AG09309 (cell line): Measurements from ENCODE around the gene STX8.

Experiments used
- DNase-seq: peaks from one replicate; pipeline ENCODE4 v3.0.0-alpha.2; 2010; ENCODE audit warnings: low read depth
- H3K4me3 ChIP-seq: 2 replicates; pipeline ENCODE4 v1.5.1; 2011; ENCODE audit warnings: mild to moderate bottlenecking, low read depth, low read length, moderate library complexity; ENCODE audit not compliant: control insufficient read depth
- CTCF ChIP-seq: IDR thresholded peaks from 2 replicates; pipeline ENCODE4 v1.5.1; 2011; ENCODE audit warnings: mild to moderate bottlenecking, low read depth, low read length, inconsistent platforms; ENCODE audit not compliant: insufficient read depth, control insufficient read depth; ENCODE audit errors: missing control alignments

STX8 gene

GRCh38 chr17:9402590-9403199 lies 172.9 kb downstream of the STX8 start:
- no peak for DNase-seq
- peak; percentile 52 for TF ChIP-seq CTCF
- H3K4me3 ChIP-seq: no peak overlapping the region

GRCh38 chr17:9401434-9401833 lies 174.2 kb downstream of the STX8 start:
- H3K4me3 ChIP-seq: no peak overlapping the region
- peak; percentile 14 for DNase-seq
- TF ChIP-seq CTCF: no peak

- peak; percentile 86 for DNase-seq
- no peak overlapping the region for H3K4me3 ChIP-seq
- TF ChIP-seq CTCF: no peak
Observed at GRCh38 chr17:9389111-9389527, 186.5 kb downstream of the STX8 start.

GRCh38 chr17:9386401-9386800 lies 189.2 kb downstream of the STX8 start:
- H3K4me3 ChIP-seq: no peak overlapping the region
- no peak for DNase-seq
- TF ChIP-seq CTCF: no peak

GRCh38 chr17:9383826-9384225 lies 191.8 kb downstream of the STX8 start:
- no peak for DNase-seq
- TF ChIP-seq CTCF: no peak
- H3K4me3 ChIP-seq: no peak overlapping the region

- H3K4me3 ChIP-seq: no peak overlapping the region
- no peak for DNase-seq
- no peak for TF ChIP-seq CTCF
Observed at GRCh38 chr17:9382626-9383025, 193.0 kb downstream of the STX8 start.

- no peak for DNase-seq
Observed at GRCh38 chr17:9381068-9381467, 194.6 kb downstream of the STX8 start.

More at GRCh38 chr17:9381068-9381467, 194.6 kb downstream of the STX8 start:
- TF ChIP-seq CTCF: no peak
- H3K4me3 ChIP-seq: no peak overlapping the region
